GM18505 (cell line): ENCODE data around the gene RGPD6.
"Not testable (repeated sequence)": the region's sequence is repeated elsewhere in the genome, so short reads cannot be mapped to it uniquely, and the experiment has no call there.

Source experiments
- ATAC-seq: cut with Tn5 transposase; IDR thresholded peaks from one replicate; pipeline ENCODE4 v1.9.1; 2021; ENCODE audit not compliant: unreplicated experiment

The RGPD6 gene

GRCh38 chr2:110482697-110483096 lies 94.3 kb downstream of the RGPD6 start:
- ATAC-seq: not testable (repeated sequence)

GRCh38 chr2:110481200-110481599 lies 95.8 kb downstream of the RGPD6 start:
- not testable (repeated sequence) for ATAC-seq

- not testable (repeated sequence) for ATAC-seq
These were observed 96.9 kb downstream of the RGPD6 start for GRCh38 chr2:110480084-110480483.

- ATAC-seq: not testable (repeated sequence)
These were observed 99.7 kb downstream of the RGPD6 start for GRCh38 chr2:110477370-110477769.

GRCh38 chr2:110476952-110477351 lies 100.1 kb downstream of the RGPD6 start:
- ATAC-seq: not testable (repeated sequence)

GRCh38 chr2:110475627-110476359 lies 101.2 kb downstream of the RGPD6 start:
- ATAC-seq: not testable (repeated sequence)

- peak; percentile 96 for ATAC-seq
These were observed 102.1 kb downstream of the RGPD6 start for GRCh38 chr2:110474898-110475297.

- not testable (repeated sequence) for ATAC-seq
These were observed 104.0 kb downstream of the RGPD6 start for GRCh38 chr2:110473059-110473358.

GRCh38 chr2:110472171-110473058 lies 104.6 kb downstream of the RGPD6 start, which contains the start of gene LIMS4:
LIMS4 (minus strand) TSS chr2:110472816; CDS start chr2:110472778, 38 bp downstream.
- not testable (repeated sequence) for ATAC-seq

GRCh38 chr2:110468921-110469320 lies 108.1 kb downstream of the RGPD6 start:
- ATAC-seq: not testable (repeated sequence)

GRCh38 chr2:110465312-110465711 lies 111.7 kb downstream of the RGPD6 start:
- ATAC-seq: peak; percentile 83
